Neural crest cell (in vitro differentiated cells): ENCODE measurements around the gene PCBP3. TPM values are rescaled to one million over a fixed set of nuclear protein-coding genes. Genes with fewer than 3 reads are reported as not detected.

ENCODE experiments used
- DNase-seq: peaks from one replicate; pipeline ENCODE4 v3.0.0; 2021; ENCODE audit warnings: low read depth, mixed read lengths, low spot score
- H3K27ac Mint-ChIP-seq: one replicate; pipeline ENCODE4 v1.8.0; 2021; ENCODE audit warnings: mild to moderate bottlenecking, mixed read lengths; ENCODE audit not compliant: unreplicated experiment
- H3K27me3 Mint-ChIP-seq: 2 replicates; pipeline ENCODE4 v1.8.0; 2021; ENCODE audit warnings: low read depth, mild to moderate bottlenecking, mixed read lengths
- H3K36me3 Mint-ChIP-seq: 2 replicates; pipeline ENCODE4 v1.8.0; 2021; ENCODE audit warnings: low read depth, mild to moderate bottlenecking, mixed read lengths
- H3K4me1 Mint-ChIP-seq: 2 replicates; pipeline ENCODE4 v1.8.0; 2021; ENCODE audit warnings: mixed read lengths
- H3K4me3 Mint-ChIP-seq: one replicate; pipeline ENCODE4 v1.8.0; 2021; ENCODE audit warnings: mild to moderate bottlenecking, mixed read lengths
- H3K9me3 Mint-ChIP-seq: 2 replicates; pipeline ENCODE4 v1.8.0; 2021; ENCODE audit warnings: mixed read lengths
- CTCF ChIP-seq: fragments of 200-600 bp; sonication (generic); conservative IDR thresholded peaks from 2 replicates; pipeline ENCODE4 v1.5.0; 2021; ENCODE audit warnings: antibody characterized with exemption, mild to moderate bottlenecking
- total RNA-seq: library from RNA; stranded (reverse); gene quantifications from 2 replicates; pipeline ENCODE4 v1.2.1, GENCODE V29; 2021

The PCBP3 gene
- total RNA-seq, 1 donor from 2014 or later: 5.1 TPM

DNA sequence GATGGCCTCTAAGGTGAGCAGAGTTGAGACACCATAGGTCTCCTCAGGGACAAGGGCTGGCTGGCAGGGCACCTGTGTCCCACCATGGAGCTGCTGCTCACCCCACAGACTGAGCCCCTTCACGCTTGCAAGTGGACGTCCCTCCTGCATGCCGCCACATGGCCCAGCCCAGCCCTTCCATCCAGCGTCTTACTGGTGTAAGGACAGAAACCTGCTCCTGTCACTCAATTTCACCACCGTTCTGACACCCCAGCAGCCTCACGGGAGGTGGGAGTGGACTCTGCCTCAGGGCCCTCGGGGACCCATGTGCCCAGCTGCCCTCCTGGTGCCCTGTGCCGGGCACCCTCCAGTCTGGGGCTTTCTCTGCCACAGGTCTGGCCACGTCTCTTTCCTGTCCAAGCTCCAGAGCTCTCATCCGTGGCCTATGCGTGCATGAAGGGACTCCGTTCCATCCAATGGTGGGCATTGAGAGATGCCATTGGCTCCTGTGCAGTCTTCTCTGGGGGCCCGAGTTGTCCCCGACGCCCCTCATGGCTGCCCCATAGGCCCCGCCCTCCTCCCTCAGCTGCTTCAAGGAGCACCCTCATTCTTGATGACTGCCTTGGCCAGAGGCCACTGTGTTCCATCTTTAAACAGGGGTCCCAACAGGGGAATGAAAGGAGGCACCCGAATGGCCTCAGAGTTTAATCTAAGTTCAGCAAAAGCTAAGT is 295.4 kb downstream of the PCBP3 start:
- Mint-ChIP-seq H3K27ac (no peak overlapping the region), H3K27me3 (no peaks in the 10 kb centered on the region), H3K36me3 (no peaks in the 10 kb centered on the region), H3K4me3 (no peak overlapping the region), H3K9me3 (no peaks in the 10 kb centered on the region), H3K4me1 (no peaks in the 10 kb centered on the region)
- no peak for TF ChIP-seq CTCF
- no peak for DNase-seq

- no peak overlapping the region for H3K27ac Mint-ChIP-seq
- H3K27me3 Mint-ChIP-seq: no peaks in the 10 kb centered on the region
- H3K4me1 Mint-ChIP-seq: no peaks in the 10 kb centered on the region
- no peak overlapping the region for H3K4me3 Mint-ChIP-seq
- no peaks in the 10 kb centered on the region for H3K36me3 Mint-ChIP-seq
- no peaks in the 10 kb centered on the region for H3K9me3 Mint-ChIP-seq
- no peak for TF ChIP-seq CTCF
- no peak for DNase-seq
These were observed 296.1 kb downstream of the PCBP3 start for GRCh38 chr21:45939521-45940045.

- Mint-ChIP-seq H3K4me1 (no peaks in the 10 kb centered on the region), H3K36me3 (no peaks in the 10 kb centered on the region), H3K27me3 (no peaks in the 10 kb centered on the region), H3K4me3 (no peak overlapping the region), H3K27ac (no peak overlapping the region), H3K9me3 (no peaks in the 10 kb centered on the region)
- TF ChIP-seq CTCF: no peak
- no peak for DNase-seq
These were observed 296.6 kb downstream of the PCBP3 start for GRCh38 chr21:45940091-45940490.

DNA sequence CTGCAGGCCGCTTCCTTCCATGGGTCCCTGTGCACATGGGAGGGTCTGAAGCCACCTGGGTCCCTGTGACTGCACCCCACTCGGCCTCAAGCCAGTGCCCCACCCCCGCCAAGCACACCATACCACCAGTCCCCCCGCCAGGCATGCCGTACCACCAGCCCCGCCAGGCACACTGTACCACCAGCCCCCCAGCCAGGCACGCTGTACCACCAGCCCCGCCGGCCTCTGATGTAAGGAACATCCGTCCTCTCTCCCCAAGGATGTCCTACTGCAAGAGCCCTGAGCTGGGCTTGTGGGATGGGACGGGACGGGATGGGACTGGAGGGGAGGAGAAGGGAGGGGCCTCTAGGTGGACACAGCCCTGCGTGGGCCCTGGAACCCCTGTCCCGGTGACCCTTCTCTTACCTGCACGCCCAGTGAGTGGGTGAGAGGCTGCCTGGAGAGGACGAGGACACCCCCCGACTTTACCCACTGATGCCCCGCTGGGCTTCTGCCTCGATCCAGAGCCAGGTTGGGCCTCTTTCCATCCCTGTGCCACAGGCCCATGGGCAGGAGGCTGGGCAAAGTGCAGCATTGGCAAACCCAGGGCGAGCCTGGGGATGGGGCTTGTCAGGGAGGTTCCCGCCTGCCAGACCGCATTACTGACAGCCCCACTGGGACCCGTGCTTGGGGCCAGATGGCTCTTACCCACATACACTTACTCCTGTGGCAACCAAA is 297.3 kb downstream of the PCBP3 start:
- H3K27me3 Mint-ChIP-seq: no peaks in the 10 kb centered on the region
- no peak overlapping the region for H3K4me3 Mint-ChIP-seq
- no peak for TF ChIP-seq CTCF
- DNase-seq: no peak
- H3K27ac Mint-ChIP-seq: no peak overlapping the region
- no peaks in the 10 kb centered on the region for H3K9me3 Mint-ChIP-seq
- no peaks in the 10 kb centered on the region for H3K36me3 Mint-ChIP-seq
- H3K4me1 Mint-ChIP-seq: no peaks in the 10 kb centered on the region

GRCh38 chr21:45941338-45941710 is 297.8 kb downstream of the PCBP3 start:
- H3K27me3 Mint-ChIP-seq: no peaks in the 10 kb centered on the region
- no peak for TF ChIP-seq CTCF
- H3K9me3 Mint-ChIP-seq: no peaks in the 10 kb centered on the region
- no peaks in the 10 kb centered on the region for H3K36me3 Mint-ChIP-seq
- H3K4me3 Mint-ChIP-seq: no peak overlapping the region
- no peak for DNase-seq
- H3K4me1 Mint-ChIP-seq: no peaks in the 10 kb centered on the region
- no peak overlapping the region for H3K27ac Mint-ChIP-seq
